HG03442 (cell line): ENCODE data around the gene ZNF653.

Experiments used
- ATAC-seq: cut with Tn5 transposase; IDR thresholded peaks from one replicate; pipeline ENCODE4 v1.9.1; 2021; ENCODE audit warnings: mild to moderate bottlenecking, moderate library complexity; ENCODE audit not compliant: unreplicated experiment

Gene ZNF653

DNA sequence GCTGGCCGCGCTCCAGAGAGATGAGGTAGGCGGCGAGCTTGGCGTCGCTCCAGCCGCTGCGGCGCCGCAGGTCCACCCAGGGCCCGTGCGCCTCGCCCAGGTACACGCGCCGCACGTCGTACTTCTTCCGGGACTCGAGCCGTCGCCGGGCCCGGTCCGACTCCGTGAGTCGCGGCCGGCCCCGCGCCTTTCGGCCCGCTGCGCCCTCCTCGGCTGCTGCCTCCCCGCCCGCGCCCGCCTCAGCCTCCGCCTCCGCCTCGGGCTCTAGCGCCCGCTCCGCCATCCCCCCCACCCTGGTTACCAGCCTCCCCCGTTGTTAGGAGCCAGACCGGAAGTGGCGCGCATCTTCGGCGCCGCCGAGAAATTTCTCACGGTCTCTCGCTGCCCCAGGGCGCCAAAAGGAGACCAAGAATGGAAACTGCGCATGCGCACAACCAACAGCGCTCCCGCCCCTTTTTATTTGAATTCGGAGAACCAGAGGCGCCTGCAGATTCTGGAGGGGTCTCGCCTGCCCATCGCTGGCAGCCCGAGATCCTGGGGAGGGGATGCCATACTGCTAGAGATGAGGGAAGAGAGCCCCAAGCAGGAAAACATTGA is at the start of gene ZNF653:
TSS of gene ZNF653 (minus strand) at position 336 of the 597 bp plus-strand sequence. CDS start at position 283, 53 bp downstream.
- peak; percentile 52 for ATAC-seq

- no peak for ATAC-seq
Observed at GRCh38 chr19:11555246-11555645, 49.6 kb upstream of the ZNF653 start.

DNA sequence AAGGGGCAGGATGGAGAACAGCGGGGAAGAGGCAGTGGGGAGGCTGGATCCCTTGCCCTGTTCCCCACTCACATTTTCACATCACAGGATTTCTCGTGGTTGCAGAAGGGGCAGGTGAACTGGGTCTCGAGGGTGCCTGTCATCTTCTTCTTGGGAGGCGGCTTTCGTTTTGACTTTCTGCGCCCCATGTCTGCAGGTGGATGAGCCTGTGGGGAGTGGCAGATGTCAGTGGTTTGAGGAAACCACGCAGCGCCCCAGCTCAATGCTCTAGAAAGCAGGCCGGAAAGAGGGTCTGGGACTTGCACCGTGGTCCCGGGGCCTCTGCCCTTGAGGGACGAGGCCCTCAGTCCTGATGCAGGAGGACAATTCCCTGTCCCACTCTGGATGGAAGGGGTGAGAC is 48.5 kb upstream of the ZNF653 start:
- no peak for ATAC-seq

DNA sequence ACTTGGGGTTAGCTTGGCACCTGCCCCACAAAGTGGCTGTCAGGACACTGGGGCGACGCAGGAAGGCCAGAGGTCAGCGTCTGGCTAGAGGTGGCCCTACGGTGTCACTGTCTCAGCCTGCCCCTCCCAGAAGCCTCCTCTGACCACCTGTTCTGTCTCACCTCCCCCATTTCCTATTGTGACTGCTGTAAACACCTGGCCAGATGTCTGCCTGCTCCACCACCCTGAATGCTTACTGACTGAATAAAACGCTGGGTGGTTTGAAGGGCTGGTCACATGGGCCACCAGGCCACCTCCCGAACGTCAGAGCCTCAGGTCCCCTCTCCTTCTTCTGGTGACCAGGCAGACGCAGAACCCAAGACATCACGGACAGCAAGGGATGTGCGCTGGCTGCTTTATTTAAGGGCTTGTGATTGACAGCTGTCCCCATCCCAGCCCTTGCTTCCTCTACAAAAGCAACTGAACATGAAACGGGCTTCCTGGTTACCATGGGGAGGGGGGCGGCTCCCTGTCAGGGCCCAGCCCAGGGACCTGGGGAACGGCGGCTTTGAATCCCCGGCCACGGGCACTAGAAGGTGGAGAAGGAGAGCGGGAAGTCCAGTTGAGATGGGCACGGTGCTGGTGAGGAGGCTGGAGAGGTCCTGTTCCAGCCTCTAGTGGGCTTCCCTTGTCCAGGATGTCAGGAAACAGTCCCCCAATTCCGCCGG is 47.2 kb upstream of the ZNF653 start:
- no peak for ATAC-seq

- no peak for ATAC-seq
Observed at GRCh38 chr19:11551603-11552235, 46.1 kb upstream of the ZNF653 start.

DNA sequence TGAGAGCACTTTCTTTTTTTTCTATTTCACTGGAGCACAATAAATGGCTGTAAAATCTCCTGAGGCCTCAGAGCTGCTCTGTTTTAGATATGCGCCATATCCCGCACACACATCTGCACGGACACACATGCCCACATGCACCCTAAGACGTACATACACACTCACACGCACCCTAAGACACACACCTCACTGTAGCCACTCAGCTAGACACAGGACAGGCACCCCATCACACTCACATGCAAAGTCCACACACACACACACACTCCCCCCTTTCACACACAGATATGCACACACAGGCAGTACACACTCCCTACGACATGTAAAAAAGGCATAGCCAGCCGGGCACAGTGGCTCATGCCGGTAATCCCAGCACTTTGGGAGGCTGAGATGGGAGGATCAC is 44.6 kb upstream of the ZNF653 start:
- no peak for ATAC-seq

- no peak for ATAC-seq
Observed at GRCh38 chr19:11549386-11549953, 43.8 kb upstream of the ZNF653 start.

- ATAC-seq = no peak
Observed at GRCh38 chr19:11547929-11548700, 42.5 kb upstream of the ZNF653 start.

DNA sequence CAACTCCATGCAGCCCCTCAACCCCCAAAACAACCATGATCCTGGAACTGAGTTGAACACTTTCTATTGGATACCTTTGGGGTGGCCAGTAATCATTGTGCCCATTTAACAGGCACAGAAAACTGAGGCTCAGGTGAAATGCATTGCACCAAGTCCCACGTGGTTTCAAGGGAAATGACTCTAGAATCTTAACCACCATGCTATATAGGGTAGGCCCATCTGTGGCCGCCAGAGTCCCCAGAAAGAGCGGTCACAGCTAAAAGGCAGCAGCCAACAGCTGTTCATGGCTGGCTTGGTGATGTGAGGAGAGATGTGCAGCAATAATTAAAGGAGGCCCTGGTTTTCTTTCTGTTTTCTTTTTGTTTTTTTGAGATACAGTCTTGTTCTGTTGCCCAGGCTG is 35.6 kb upstream of the ZNF653 start:
- no peak for ATAC-seq

GRCh38 chr19:11540645-11541044 is 35.0 kb upstream of the ZNF653 start:
- no peak for ATAC-seq

DNA sequence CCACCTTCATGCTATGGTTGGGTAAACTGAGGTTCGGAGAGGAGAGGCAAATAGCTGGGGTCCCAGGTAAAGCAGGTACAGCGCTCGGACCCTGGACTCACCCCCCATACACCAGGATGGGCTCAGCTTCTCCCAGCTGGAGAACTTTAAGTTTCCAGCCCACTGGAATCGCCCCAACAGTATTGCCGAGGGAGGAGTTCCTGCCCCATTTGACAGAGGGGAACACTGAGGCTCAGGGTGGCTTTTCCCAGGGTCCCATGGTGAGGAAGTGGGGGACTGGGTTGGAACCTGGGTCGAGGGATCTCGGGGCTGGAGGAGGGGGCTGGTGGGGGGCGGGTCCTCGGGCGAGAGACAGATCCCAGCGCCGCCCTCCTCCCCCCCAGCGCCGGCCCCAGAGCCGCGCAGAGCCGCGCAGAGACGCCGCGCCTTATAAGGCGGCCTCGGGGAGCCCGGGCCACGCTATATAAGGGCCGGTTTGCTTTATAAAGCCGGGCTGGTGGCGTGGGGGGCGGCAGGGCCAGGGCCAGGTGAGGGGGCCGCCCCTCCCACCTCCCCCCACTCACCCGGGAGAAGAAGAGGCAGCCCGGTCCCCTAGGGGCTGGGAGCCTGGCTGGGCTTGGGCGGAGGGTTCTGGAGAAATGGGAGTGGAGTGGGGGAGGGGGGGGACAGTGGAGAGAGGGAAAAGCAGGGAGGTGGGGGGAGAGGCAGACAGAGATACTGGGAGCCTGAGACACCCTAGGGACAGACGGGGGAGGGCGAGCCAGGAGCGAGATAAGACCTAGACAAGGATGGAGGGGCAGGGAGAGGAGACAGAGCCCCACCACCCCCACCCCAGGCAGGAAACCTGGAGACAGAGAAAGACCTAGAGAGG is 34.1 kb upstream of the ZNF653 start:
- ATAC-seq = no peak

GRCh38 chr19:11538232-11539036 is 32.8 kb upstream of the ZNF653 start, which contains the start of gene CNN1:
TSS of gene CNN1 (plus strand) at chr19:11538851. CDS start at chr19:11538928, 77 bp downstream.
- ATAC-seq = no peak

DNA sequence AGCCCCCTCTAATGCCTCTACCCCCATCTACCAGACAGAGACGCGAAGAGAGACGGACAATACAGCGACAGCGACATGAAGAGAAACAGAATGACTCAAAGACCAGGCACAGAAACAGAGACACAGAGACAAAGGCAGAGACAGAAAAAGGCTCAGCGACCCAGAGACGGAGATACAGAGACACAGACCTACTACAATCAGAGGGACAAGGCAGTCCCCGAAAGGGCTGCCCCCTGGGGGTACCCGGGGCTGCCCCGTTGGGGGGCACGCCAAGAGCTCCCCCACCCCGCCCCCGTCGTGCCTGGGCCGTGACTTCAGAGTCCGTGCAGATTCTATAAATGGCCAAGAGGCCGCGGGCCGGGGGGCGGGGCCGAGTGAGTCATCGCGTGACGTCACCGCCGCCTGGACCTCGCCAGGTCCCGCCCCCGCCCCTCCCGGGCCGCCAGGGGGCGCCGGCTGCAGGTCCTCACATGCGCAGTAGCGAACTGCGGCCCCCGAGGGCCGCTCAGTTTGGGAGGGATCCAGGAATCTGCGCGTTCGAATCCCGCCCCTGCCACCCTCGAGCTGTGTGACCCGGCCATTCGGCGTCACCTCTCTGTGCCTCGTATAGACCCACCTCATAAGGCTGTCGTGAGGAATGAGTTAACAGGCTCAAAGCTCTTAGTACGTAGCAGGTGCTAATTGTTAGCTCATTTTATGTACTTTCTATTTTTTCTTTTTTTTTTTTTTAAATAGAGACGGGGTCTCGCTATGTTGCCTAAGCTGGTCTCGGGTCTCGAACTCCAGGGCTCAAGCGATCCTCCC is 30.4 kb upstream of the ZNF653 start:
- ATAC-seq = peak; percentile 71

- no peak for ATAC-seq
Observed at GRCh38 chr19:11534948-11535347, 29.3 kb upstream of the ZNF653 start.

- no peak for ATAC-seq
Observed at GRCh38 chr19:11534538-11534937, 28.9 kb upstream of the ZNF653 start.

- no peak for ATAC-seq
Observed at GRCh38 chr19:11530432-11530831, 24.8 kb upstream of the ZNF653 start.

DNA sequence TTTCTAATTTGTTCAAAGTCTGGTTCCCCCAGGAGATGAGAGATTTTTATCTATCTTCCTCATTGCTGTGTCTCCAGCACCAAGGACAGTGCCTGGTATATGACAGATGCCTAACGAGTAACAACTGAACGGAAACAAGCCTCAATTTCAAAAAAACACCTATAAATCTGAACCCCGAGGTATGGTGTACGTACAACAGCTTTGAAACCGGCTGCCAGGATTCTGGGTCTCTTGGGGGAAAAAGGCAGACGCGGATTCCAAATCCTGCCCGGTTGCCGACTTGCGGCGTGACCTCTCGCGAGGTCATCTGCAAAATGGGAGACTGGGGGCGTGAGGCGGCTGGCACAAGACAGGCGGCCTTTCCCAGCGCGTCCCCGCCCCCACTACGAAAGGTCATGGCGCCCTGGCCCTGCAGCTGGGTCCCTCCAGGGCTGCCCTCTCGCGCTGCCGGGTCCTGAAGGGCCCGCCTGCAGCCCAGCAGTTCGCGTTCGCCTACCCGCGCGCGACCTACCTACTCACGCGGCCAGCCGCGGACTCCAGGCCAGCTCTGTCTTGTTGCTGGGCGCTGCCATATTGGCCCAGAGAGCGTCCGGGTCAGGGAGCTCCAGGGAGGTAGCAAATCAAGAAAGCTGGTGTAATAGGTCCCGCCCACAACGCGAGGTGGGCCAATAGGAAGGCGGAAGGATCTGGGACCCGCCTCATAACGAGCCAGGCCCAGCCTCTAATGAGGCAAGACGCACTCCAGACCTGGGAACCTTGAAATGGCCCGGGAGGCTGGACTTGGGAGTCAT is 23.1 kb upstream of the ZNF653 start, which contains the start of gene ECSIT:
TSS of gene ECSIT (minus strand) at position 584 of the 791 bp plus-strand sequence. CDS start 9,964 bp downstream, outside the sequence.
- peak; percentile 92 for ATAC-seq
